CD4-positive, alpha-beta T cell treated with Interleukin-17A for 4 hours (primary cell): ENCODE data around the gene CYGB.

ENCODE experiments used
- DNase-seq: peaks from one replicate; pipeline ENCODE4 v3.0.0-alpha.2; 2020; ENCODE audit warnings: mixed read lengths

The CYGB gene

DNA sequence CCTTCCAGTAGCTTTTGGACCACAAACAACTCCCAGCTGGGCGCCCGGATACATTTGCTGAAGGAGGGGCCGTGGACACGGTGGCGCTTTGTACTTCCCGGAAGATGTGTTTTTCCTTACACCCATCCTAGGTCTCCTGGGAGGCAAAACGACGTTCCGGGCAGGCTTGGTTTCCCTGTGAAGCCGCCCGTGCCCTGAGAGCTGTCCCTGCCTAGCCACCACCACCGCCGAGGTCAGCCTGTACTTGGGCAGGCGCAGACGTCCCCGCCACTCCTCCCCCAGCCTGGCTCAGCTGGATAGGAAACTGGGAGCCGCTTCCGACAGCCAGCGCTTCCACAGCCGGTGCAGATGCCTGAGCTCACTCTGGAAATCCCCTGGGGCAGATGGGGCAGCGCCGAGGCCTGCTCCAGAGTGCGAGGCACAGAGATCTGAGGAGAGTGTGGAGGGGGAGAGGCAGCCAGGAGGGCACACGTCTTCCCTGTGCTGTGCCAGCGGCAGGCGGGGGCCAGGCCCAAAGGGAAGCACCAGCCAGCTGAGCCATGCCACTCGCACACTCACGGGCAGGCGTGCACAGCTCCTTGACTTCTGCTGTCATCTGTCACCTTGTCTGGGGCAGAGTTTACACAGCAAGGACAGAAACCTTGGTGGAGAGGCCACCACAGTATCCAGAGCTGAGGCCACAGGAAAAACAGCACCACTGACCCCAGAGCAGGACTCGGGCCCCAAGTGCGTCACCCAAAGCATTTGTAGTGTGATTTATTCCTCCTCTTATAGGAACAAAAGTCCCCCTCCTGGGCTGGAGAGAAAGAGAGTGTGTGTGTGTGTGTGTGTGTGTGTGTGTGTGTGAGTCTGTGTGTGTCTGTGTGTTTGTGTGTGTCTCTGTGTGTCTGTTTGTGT, 39.3 kb downstream of the CYGB start:
- DNase-seq, result no peak

DNA sequence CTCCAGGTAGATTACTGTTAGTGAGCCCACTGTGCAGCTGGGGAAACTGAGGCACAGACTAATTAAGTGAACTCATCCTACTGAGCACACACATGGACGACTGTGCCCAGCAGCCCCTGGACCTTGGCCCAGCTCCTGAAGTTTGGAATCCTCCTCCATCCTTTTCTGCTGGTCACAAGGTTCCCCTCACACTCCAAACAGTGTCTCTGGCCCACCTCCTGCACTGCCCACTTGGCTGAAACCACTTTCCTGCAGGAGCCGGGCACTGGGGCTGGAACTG, 39.9 kb downstream of the CYGB start:
- DNase-seq, result no peak

- DNase-seq, result no peak
These were observed 41.0 kb downstream of the CYGB start for GRCh38 chr17:76496464-76496863.

DNA sequence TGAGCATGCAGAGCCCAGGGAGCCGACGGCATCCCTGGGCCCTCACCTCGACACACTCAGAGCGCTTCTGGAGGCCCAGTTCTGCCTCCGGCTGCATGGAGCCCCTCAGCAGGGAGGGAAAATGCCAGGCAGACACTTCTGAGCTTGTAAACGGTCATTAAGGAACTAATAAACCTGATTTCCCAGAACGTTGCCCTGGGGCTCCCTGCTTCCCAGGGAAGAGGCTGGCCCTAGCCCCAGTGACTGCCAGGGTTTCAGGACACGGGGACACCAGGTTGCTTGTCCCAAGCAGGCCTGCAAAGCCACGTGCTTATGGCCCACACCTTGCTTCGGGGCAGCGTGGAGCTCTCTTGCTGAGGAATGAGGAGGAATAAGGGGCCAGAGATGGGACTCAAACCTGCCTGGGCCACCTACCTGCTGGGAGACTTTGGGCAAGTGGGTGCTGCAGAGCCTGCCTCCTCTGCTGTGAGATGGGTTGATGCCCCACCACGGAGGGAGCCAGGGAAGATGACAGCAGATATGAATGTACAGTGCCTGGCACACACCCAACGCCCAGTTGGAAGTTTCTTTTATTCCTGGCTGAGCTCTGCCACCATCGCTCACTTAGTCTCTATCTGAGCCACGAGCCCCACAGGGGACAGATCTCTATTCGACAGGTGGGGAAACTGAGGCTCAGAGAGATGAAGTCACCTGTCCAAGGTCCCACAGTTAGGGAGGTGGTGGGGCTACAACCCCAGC, 41.7 kb downstream of the CYGB start:
- DNase-seq, result no peak

DNA sequence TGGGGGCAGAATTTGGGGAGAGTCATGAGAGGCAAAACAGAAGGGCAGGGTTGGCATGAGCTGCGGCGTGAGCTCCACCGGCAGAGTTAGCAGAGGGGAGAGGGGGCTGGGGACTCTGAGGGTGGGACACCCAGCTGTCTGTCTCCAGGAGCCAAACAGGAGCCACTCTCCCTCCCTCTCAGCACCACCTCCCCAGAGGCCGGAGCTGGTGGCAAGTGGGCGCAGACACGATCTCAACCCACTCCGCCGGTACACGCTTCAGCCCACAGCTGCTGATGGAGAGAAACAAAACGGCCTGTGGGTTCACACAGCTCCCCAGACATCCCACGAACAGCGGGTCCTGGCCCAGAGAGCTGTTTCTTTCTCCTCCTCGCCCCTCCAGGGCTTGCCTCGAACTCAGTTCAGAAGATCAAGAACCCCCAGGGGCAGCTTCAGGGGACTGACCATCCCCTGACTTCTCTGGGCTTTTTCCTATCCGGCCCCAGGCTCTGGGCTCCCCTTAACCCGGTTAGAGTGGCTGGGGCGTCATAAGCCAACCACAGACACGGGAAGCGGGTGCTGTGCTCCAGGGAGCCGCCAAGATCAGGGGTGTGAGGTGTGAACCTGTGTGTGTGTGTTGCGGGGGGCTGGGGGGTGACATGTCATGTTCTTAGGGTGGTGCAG, 43.9 kb downstream of the CYGB start:
- peak; percentile 49 for DNase-seq

- DNase-seq, result peak; percentile 45
These were observed 44.5 kb downstream of the CYGB start for GRCh38 chr17:76492989-76493501.

- DNase-seq, result no peak
These were observed 45.2 kb downstream of the CYGB start for GRCh38 chr17:76492123-76492988.

DNA sequence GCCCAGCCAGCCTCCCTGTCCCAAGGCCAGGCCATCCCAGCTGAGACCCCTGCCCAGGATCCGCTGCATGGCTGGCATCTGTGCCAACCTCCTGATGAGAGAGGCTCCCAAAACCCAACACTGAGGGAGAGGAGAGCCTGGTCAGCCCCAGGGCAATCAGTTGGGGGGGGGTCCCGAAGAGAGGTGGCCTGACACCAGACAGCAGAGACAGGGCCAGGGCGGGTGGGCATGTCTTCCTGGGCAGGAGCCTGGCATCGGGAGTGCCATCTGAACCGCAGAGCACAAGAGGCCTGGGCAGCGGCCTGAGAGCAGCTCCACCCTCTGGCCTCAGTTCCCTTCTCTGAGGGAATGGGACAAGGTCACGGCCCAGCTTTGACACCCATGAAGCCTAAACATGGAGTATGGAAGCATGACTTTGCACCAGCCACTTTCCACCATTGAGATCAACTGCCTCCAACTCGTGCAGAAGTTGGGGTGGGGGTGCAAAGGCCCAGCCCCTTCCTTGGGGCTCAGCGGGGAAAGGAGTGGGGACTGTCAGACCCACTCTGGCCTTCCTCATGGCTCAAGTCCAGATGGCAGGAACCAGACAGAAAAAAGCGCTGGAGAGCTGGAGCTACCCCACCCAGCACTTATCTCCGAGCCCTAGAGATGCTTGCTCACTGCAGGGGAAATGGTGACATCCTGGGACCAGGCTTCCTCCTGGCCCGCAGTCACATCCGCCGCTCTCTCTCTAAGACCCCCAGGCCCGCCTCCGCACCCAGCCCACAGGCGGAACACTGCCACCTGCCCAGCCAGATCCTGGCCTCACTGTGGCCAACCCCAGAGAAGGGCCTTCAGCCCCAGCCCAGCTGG, 46.0 kb downstream of the CYGB start:
- DNase-seq, result no peak

- no peak for DNase-seq
These were observed 47.3 kb downstream of the CYGB start for GRCh38 chr17:76490112-76490710.

- no peak for DNase-seq
These were observed 49.9 kb downstream of the CYGB start for GRCh38 chr17:76487451-76488192.

- no peak for DNase-seq
These were observed 51.9 kb downstream of the CYGB start for GRCh38 chr17:76485569-76485968.

DNA sequence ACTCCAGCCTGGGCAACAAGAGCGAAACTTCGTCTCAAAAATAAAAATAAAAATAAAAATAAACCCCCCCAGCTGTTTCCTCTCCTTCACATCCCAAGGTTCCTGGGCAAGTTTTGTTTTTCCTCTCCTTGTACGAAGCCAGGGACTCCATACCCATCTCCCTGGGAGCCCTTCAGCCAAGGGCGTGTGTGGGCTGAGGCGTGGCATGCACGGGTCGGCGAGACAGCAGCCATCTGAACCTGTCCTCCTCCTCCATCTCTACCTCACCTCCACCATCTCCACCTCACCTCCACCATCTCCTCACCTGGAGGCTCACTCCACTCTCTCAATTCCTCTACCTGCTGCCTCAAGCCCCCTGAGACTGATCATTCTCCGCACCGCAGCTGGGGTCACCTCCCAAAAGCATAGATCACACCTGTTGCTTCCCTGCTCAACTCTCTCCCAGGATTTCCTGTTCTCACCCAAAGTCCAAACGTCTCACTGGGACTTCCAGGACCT, 53.2 kb downstream of the CYGB start:
- no peak for DNase-seq

DNA sequence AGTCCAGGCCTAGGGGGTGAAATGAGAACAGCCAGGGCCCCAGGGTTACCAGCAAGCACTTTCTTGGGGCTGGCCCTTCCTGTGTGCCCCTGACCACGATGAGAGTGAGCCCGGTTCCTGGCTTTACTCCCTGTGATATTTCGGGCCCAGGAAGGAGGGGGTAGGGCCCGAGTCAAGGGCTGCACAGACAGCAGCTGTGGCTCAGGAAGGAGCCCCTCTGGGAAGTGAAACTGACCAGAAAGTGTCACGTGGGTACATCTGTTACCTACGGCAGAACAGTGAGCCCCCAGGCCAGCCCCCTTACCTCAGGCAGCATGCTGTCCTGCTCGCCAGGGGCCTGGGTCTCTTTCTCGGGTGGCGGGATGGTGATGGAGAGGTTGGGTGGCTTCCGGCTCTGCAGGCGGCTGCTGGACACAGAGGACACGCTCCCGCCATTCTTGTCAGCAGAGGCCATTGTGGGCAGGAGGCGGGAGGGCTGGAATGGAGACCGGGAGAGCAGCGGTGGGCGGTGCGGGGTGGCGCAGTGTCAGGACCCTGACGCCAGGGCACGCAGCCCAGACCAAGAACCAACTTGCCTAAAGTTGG, 56.3 kb downstream of the CYGB start:
- no peak for DNase-seq

GRCh38 chr17:76480632-76481031, 56.9 kb downstream of the CYGB start:
- DNase-seq, result no peak

DNA sequence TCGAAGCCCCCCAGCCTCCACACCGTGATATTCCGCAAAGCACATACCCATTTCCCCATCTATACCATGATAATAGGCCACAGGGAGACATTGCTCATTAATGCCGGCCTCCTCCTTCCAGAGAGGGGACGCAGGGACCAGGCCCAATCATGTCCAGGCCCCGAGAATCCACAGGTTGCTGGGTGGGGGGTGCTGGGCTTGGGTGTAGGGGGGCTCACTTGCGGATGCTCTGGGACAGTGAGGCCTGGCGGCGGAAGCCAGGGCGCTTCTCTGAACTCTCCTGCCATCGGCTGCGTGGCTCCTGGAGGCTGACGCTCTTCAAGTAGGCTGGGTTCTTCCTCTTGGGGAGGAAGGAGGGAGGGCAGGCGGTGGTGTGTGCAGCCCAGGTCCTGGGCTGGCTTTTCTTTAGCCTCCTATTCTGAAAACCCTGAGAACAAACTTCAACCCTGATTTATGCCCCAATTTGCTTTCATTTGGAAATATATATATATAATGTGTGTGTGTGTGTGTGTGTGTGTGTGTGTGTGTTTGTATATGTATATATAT, 57.9 kb downstream of the CYGB start:
- no peak for DNase-seq

DNA sequence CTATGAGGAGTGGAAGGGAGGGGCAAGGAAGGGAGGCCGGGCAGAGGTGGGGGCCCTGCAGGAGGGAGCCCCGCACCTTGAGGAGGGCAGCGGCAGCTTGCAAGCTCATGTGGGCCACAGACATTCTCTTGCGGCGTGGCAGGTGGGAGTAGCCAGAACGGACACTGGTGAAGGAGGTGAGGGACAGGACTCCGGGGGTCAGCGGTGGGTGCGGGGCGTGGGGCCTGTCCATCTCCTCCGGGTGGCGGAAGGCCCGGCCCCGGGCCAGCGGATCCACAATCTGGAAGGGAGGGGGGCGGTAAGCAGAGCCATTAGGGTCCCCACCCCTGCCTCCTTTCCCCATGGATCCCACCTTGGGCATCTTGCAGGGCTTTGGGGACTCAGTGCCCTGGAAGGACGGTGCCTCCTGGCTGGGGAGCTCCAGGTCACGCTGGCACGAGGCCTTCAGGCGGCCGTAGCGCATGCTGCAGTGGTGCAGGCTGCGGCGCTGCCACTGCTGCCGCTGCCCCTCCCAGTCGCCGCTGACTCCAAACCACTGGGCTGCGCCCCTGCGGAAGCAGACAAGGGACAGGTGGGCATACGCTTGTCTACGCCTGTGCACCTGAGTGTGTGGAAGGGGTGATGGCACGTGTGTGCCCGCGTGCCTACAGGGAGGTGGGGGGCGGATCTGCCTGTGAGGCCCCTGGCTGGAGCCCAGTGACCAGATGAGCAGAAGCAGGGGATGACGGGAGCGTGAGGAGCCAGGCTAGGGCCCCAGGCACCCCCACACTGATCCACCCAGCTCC, 58.6 kb downstream of the CYGB start:
- DNase-seq, result no peak

DNA sequence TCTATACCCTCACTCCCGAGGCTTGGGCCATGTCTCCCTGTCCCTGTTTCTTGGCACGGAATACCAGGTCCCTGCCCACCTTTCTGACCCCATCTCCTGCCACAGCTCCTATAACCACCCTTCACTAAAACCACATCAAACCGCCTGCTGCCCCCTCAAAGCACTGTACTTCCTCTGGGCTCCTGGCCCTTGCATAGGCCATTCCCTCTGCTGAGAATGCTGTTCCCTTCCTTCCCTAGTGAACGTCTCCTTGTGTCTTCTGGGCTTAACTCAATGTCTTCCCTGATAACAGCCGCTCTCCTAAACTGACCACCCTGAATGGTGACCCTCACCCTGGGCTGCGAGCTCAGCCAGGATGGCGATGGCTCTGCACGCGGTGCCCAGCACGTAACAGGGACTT, 59.4 kb downstream of the CYGB start:
- DNase-seq, result no peak

DNA sequence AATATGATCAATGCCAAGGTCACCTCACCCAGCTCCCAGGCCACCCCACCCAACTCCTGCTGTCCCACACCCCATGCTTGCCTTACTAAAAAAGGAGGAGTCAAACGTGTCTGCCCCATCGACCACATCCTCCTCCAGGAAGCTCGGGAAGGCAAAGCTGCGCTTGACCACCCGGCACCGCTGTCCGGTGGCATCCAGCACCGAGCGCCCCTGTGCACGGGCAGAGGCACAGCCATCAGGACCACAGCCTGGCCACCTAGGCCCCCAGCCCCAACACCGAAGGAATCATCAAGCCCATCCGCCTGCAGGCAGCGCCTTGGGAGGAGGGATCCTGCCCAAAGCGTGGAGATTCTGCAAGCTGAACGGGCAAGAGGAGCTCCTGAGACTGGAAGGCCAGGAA, 59.9 kb downstream of the CYGB start:
- no peak for DNase-seq
